Cardiac muscle cell (in vitro differentiated cells and primary cell): ENCODE measurements around the gene RFC4. TPM values are rescaled to one million over a fixed set of nuclear protein-coding genes. Genes with fewer than 3 reads are reported as not detected.

ENCODE experiments used
- DNase-seq, 2 donors: peaks; one replicate each; pipeline versions ENCODE4 v3.0.0 to v3.0.0-alpha.2; 2010 to 2017; ENCODE audit warnings: low read depth in 1 of 2, low spot score in 1 of 2
- H3K27ac ChIP-seq: fragments of 200-600 bp; sonication (generic); 2 replicates; pipeline ENCODE4 v1.5.1; 2016
- H3K27me3 ChIP-seq: fragments of 200-600 bp; sonication (generic); 2 replicates; pipeline ENCODE4 v1.6.0; 2016; ENCODE audit warnings: control low read depth
- H3K36me3 ChIP-seq: fragments of 200-600 bp; sonication (generic); 2 replicates; pipeline ENCODE4 v1.5.1; 2016; ENCODE audit warnings: control low read depth
- H3K4me1 ChIP-seq: fragments of 200-600 bp; sonication (generic); 2 replicates; pipeline ENCODE4 v1.8.1; 2017; ENCODE audit warnings: low read depth, mild to moderate bottlenecking, mixed run types
- H3K4me3 ChIP-seq: fragments of 200-600 bp; sonication (generic); 2 replicates; pipeline ENCODE4 v1.5.1; 2016; ENCODE audit warnings: mild to moderate bottlenecking
- H3K9me3 ChIP-seq: fragments of 200-600 bp; sonication (generic); 2 replicates; pipeline ENCODE4 v1.5.1; 2017; ENCODE audit warnings: low read depth, mild to moderate bottlenecking, control low read depth
- CTCF ChIP-seq: IDR thresholded peaks from 2 replicates; pipeline ENCODE4 v1.5.1; 2012; ENCODE audit warnings: low read depth, mild to moderate bottlenecking, low read length
- polyA plus RNA-seq: library from polyadenylated mRNA; unstranded; fragments of >200 nt; fragmentation: Nextera tagmentation; extraction: Ambion mirVana; gene quantifications from 2 replicates; pipeline ENCODE4 v1.2.1, GENCODE V29; 2016
- total RNA-seq: library from RNA; depleted of rRNA; stranded (reverse); fragments of >200 nt; gene quantifications from 2 replicates; pipeline ENCODE4 v1.2.3, GENCODE V29; 2016

Gene RFC4
- total and polyA plus RNA-seq, 2 experiments from 2014 or later: 23.0 to 47.4 TPM

GRCh38 chr3:186788482-186789370 lies 17.6 kb downstream of the RFC4 start:
- Histone ChIP-seq H3K27me3 (no peaks in the 10 kb centered on the region), H3K27ac (no peak overlapping the region), H3K4me1 (peaks cover 12% of the 10 kb centered on the region), H3K9me3 (no peaks in the 10 kb centered on the region), H3K4me3 (no peak overlapping the region), H3K36me3 (peaks cover 78% of the 10 kb centered on the region)
- no peak for DNase-seq
- TF ChIP-seq CTCF: no peak

- Histone ChIP-seq H3K27me3 (no peaks in the 10 kb centered on the region), H3K4me1 (peaks cover 12% of the 10 kb centered on the region), H3K4me3 (no peak overlapping the region), H3K27ac (peak overlapping the region; percentile 33), H3K36me3 (peaks cover 76% of the 10 kb centered on the region), H3K9me3 (no peaks in the 10 kb centered on the region)
- no peak for TF ChIP-seq CTCF
- DNase-seq: no peak
Observed at GRCh38 chr3:186787642-186788481, 18.4 kb downstream of the RFC4 start.

- Histone ChIP-seq H3K27me3 (no peaks in the 10 kb centered on the region), H3K36me3 (peaks cover 66% of the 10 kb centered on the region), H3K4me3 (no peak overlapping the region), H3K4me1 (peaks cover 12% of the 10 kb centered on the region), H3K27ac (peak overlapping the region; percentile 33), H3K9me3 (no peaks in the 10 kb centered on the region)
- DNase-seq: no peak
- TF ChIP-seq CTCF: no peak
Observed at GRCh38 chr3:186786922-186787321, 19.4 kb downstream of the RFC4 start.

- peaks cover 63% of the 10 kb centered on the region for H3K36me3 ChIP-seq
- peaks cover 12% of the 10 kb centered on the region for H3K4me1 ChIP-seq
- no peak for DNase-seq
- no peaks in the 10 kb centered on the region for H3K9me3 ChIP-seq
- H3K27ac ChIP-seq: peak overlapping the region; percentile 99
- H3K27me3 ChIP-seq: no peaks in the 10 kb centered on the region
- H3K4me3 ChIP-seq: peak overlapping the region; percentile 79
- TF ChIP-seq CTCF: no peak
Observed at GRCh38 chr3:186785495-186786018, 20.7 kb downstream of the RFC4 start.

GRCh38 chr3:186784820-186785494 lies 21.3 kb downstream of the RFC4 start:
- Histone ChIP-seq H3K27ac (peak overlapping the region; percentile 99), H3K4me3 (peak overlapping the region; percentile 79), H3K4me1 (peaks cover 12% of the 10 kb centered on the region), H3K36me3 (peaks cover 57% of the 10 kb centered on the region), H3K9me3 (no peaks in the 10 kb centered on the region), H3K27me3 (no peaks in the 10 kb centered on the region)
- DNase-seq: no peak
- no peak for TF ChIP-seq CTCF
